Upper lobe of left lung (tissue), 4 donors: ENCODE results near the gene KDM6B.

Experiments used
- POLR2A ChIP-seq, 4 donors: fragments of 450-650 bp; IDR thresholded peaks; one replicate each; pipeline ENCODE4 v1.5.1; 2016 to 2017; ENCODE audit warnings: antibody characterized with exemption in 4 of 4, mild to moderate bottlenecking in 2 of 4
- POLR2AphosphoS5 ChIP-seq, 2 donors: sonication (generic); formaldehyde crosslinking; IDR thresholded peaks; one replicate each; pipeline ENCODE4 v1.5.1; 2017; ENCODE audit warnings: antibody characterized with exemption in 2 of 2
- TF ChIP-seq, protein P1 (sequence below), 6 experiments: fragments of 450-650 bp in 4 of 6; fragments of 200-600 bp in 2 of 6; sonication (generic) in 2 of 6; IDR thresholded peaks; one replicate each; pipeline ENCODE4 v1.5.1; 2016 to 2019; ENCODE audit warnings: antibody characterized with exemption in 6 of 6

DNA sequence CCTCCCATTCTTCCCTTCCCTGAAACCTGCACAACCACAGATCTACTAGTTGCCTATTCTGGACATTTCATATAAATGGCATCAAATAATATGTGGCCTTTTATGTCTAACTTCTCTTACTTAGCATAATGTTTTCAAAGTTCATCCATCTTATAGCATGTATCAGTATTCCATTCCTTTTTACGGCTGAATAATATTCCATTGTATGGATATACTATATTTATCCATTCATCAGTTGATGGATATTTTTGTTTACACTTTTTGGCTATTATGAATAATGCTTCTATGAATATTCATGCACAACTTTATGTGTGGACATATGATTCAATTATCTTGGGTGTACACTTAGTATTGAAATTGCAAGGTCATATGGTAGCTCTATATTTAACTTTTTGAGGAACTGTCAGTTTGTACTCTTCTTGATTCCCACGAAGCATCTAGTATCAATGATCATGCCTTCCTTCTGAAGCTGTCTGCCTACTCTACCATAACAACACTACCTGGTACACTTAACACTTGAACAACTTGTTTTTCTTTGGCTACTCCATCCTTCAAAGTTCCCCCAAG, 41.9 kb downstream of the KDM6B start:
- no peak for TF ChIP-seq POLR2AphosphoS5 (IDR thresholded peaks at IDR 0.05)
- TF ChIP-seq, protein P1, sequence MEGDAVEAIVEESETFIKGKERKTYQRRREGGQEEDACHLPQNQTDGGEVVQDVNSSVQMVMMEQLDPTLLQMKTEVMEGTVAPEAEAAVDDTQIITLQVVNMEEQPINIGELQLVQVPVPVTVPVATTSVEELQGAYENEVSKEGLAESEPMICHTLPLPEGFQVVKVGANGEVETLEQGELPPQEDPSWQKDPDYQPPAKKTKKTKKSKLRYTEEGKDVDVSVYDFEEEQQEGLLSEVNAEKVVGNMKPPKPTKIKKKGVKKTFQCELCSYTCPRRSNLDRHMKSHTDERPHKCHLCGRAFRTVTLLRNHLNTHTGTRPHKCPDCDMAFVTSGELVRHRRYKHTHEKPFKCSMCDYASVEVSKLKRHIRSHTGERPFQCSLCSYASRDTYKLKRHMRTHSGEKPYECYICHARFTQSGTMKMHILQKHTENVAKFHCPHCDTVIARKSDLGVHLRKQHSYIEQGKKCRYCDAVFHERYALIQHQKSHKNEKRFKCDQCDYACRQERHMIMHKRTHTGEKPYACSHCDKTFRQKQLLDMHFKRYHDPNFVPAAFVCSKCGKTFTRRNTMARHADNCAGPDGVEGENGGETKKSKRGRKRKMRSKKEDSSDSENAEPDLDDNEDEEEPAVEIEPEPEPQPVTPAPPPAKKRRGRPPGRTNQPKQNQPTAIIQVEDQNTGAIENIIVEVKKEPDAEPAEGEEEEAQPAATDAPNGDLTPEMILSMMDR (IDR thresholded peaks at IDR 0.05), result no peak
- no peak for TF ChIP-seq POLR2A (IDR thresholded peaks at IDR 0.05)
